Large intestine (tissue), 3 donors: ENCODE measurements around the gene STK24. TPM values are rescaled to one million over a fixed set of nuclear protein-coding genes. Genes with fewer than 3 reads are reported as not detected.
A peak's percentile ranks its signal among the peaks of the same experiment; 100 is the strongest.

Experiments
- DNase-seq, 2 donors: peaks; one replicate each; pipeline versions ENCODE4 v3.0.0 to v3.0.0-alpha.2; 2013
- H3K27ac ChIP-seq: one replicate; pipeline ENCODE4 v1.5.1; 2013; ENCODE audit warnings: low read length
- H3K27me3 ChIP-seq: 2 replicates; pipeline ENCODE4 v1.6.1; 2013; ENCODE audit warnings: low read length; ENCODE audit not compliant: control insufficient read depth, insufficient read depth
- H3K36me3 ChIP-seq: 2 replicates; pipeline ENCODE4 v1.6.1; 2013; ENCODE audit warnings: low read length; ENCODE audit not compliant: control insufficient read depth, insufficient read depth
- H3K4me1 ChIP-seq: one replicate; pipeline ENCODE4 v1.6.1; 2013; ENCODE audit warnings: low read length; ENCODE audit not compliant: control insufficient read depth, insufficient read depth
- H3K4me3 ChIP-seq: one replicate; pipeline ENCODE4 v1.5.1; 2013; ENCODE audit warnings: low read length
- H3K9me3 ChIP-seq: one replicate; pipeline ENCODE4 v1.6.1; 2013; ENCODE audit warnings: mild to moderate bottlenecking, low read depth, low read length, moderate library complexity; ENCODE audit not compliant: control insufficient read depth
- WGBS: methylation state at CpG from one replicate; pipeline ENCODE4 v1.1.5; 2013; ENCODE audit warnings: low lambda C conversion rate; ENCODE audit not compliant: insufficient coverage; 5-methylcytosine and 5-hydroxymethylcytosine counted together
- polyA plus RNA-seq: library from polyadenylated mRNA; unstranded; fragments of 120-200 nt; gene quantifications from one replicate; pipeline ENCODE4 v1.2.1, GENCODE V29; 2013

The STK24 gene
- polyA plus RNA-seq, 1 donor: 119 TPM

- peak; percentile 48 to 71 for DNase-seq
- peaks cover 33% of the 10 kb centered on the region for H3K4me1 ChIP-seq
- WGBS: 17% methylated on average over 1 of the region's 13 CpGs
- H3K27ac ChIP-seq: peak overlapping the region; percentile 51
- no peak overlapping the region for H3K4me3 ChIP-seq
- no peaks in the 10 kb centered on the region for H3K9me3 ChIP-seq
- no peaks in the 10 kb centered on the region for H3K27me3 ChIP-seq
- H3K36me3 ChIP-seq: peaks cover 10% of the 10 kb centered on the region
Observed at GRCh38 chr13:98535501-98536354, 41.2 kb downstream of the STK24 start.

GRCh38 chr13:98534821-98535220 lies 42.1 kb downstream of the STK24 start:
- no peak overlapping the region for H3K27ac ChIP-seq
- H3K4me3 ChIP-seq: no peak overlapping the region
- H3K4me1 ChIP-seq: peaks cover 28% of the 10 kb centered on the region
- H3K36me3 ChIP-seq: peaks cover 10% of the 10 kb centered on the region
- WGBS: no CpG with 5 or more reads among the region's 7 CpGs
- H3K9me3 ChIP-seq: no peaks in the 10 kb centered on the region
- no peak for DNase-seq
- H3K27me3 ChIP-seq: no peaks in the 10 kb centered on the region

- no peak overlapping the region for H3K4me3 ChIP-seq
- H3K27ac ChIP-seq: no peak overlapping the region
- 60% methylated on average over 2 of the region's 9 CpGs for WGBS
- H3K27me3 ChIP-seq: no peaks in the 10 kb centered on the region
- H3K36me3 ChIP-seq: peaks cover 10% of the 10 kb centered on the region
- no peak for DNase-seq
- H3K9me3 ChIP-seq: no peaks in the 10 kb centered on the region
- H3K4me1 ChIP-seq: peaks cover 28% of the 10 kb centered on the region
Observed at GRCh38 chr13:98533912-98534311, 43.0 kb downstream of the STK24 start.

- WGBS: 100% methylated on average over 2 of the region's 3 CpGs
- peaks cover 5% of the 10 kb centered on the region for H3K36me3 ChIP-seq
- no peak overlapping the region for H3K4me3 ChIP-seq
- H3K4me1 ChIP-seq: peaks cover 21% of the 10 kb centered on the region
- H3K27ac ChIP-seq: no peak overlapping the region
- peaks cover 3% of the 10 kb centered on the region for H3K9me3 ChIP-seq
- no peak for DNase-seq
- no peaks in the 10 kb centered on the region for H3K27me3 ChIP-seq
Observed at GRCh38 chr13:98532254-98532653, 44.7 kb downstream of the STK24 start.

- peaks cover 7% of the 10 kb centered on the region for H3K36me3 ChIP-seq
- no peaks in the 10 kb centered on the region for H3K27me3 ChIP-seq
- no peak for DNase-seq
- H3K4me1 ChIP-seq: peaks cover 6% of the 10 kb centered on the region
- H3K4me3 ChIP-seq: no peak overlapping the region
- no CpG with 5 or more reads among the region's 7 CpGs for WGBS
- no peak overlapping the region for H3K27ac ChIP-seq
- peaks cover 3% of the 10 kb centered on the region for H3K9me3 ChIP-seq
Observed at GRCh38 chr13:98530217-98530616, 46.7 kb downstream of the STK24 start.

- Histone ChIP-seq H3K27me3 (no peaks in the 10 kb centered on the region), H3K4me3 (no peak overlapping the region), H3K9me3 (peaks cover 3% of the 10 kb centered on the region), H3K36me3 (peaks cover 7% of the 10 kb centered on the region), H3K4me1 (no peaks in the 10 kb centered on the region), H3K27ac (no peak overlapping the region)
- DNase-seq: no peak
- WGBS: no CpG with 5 or more reads among the region's 8 CpGs
Observed at GRCh38 chr13:98529171-98529570, 47.7 kb downstream of the STK24 start.

- no peaks in the 10 kb centered on the region for H3K4me1 ChIP-seq
- no CpG with 5 or more reads among the region's 8 CpGs for WGBS
- H3K4me3 ChIP-seq: no peak overlapping the region
- H3K36me3 ChIP-seq: peaks cover 7% of the 10 kb centered on the region
- no peak overlapping the region for H3K27ac ChIP-seq
- DNase-seq: no peak
- no peaks in the 10 kb centered on the region for H3K27me3 ChIP-seq
- peaks cover 3% of the 10 kb centered on the region for H3K9me3 ChIP-seq
Observed at GRCh38 chr13:98528663-98529064, 48.2 kb downstream of the STK24 start.

GRCh38 chr13:98527526-98527925 lies 49.4 kb downstream of the STK24 start:
- H3K4me1 ChIP-seq: no peaks in the 10 kb centered on the region
- H3K27me3 ChIP-seq: no peaks in the 10 kb centered on the region
- peaks cover 3% of the 10 kb centered on the region for H3K9me3 ChIP-seq
- H3K36me3 ChIP-seq: peaks cover 7% of the 10 kb centered on the region
- no peak for DNase-seq
- WGBS: no CpG with 5 or more reads among the region's 13 CpGs
- H3K4me3 ChIP-seq: no peak overlapping the region
- no peak overlapping the region for H3K27ac ChIP-seq

GRCh38 chr13:98526182-98526512 lies 50.8 kb downstream of the STK24 start:
- no CpG with 5 or more reads among the region's 2 CpGs for WGBS
- Histone ChIP-seq H3K4me3 (no peak overlapping the region), H3K36me3 (peaks cover 3% of the 10 kb centered on the region), H3K4me1 (no peaks in the 10 kb centered on the region), H3K27ac (no peak overlapping the region), H3K9me3 (peaks cover 3% of the 10 kb centered on the region), H3K27me3 (no peaks in the 10 kb centered on the region)
- DNase-seq: no peak

- WGBS: 91% methylated on average over 4 of the region's 18 CpGs
- no peak overlapping the region for H3K4me3 ChIP-seq
- H3K9me3 ChIP-seq: peaks cover 3% of the 10 kb centered on the region
- H3K4me1 ChIP-seq: no peaks in the 10 kb centered on the region
- no peak overlapping the region for H3K27ac ChIP-seq
- no peak for DNase-seq
- H3K27me3 ChIP-seq: no peaks in the 10 kb centered on the region
- peaks cover 3% of the 10 kb centered on the region for H3K36me3 ChIP-seq
Observed at GRCh38 chr13:98525456-98526181, 51.3 kb downstream of the STK24 start.
